ENCODE measurements around the gene CFL1.

Gene CFL1

DNA sequence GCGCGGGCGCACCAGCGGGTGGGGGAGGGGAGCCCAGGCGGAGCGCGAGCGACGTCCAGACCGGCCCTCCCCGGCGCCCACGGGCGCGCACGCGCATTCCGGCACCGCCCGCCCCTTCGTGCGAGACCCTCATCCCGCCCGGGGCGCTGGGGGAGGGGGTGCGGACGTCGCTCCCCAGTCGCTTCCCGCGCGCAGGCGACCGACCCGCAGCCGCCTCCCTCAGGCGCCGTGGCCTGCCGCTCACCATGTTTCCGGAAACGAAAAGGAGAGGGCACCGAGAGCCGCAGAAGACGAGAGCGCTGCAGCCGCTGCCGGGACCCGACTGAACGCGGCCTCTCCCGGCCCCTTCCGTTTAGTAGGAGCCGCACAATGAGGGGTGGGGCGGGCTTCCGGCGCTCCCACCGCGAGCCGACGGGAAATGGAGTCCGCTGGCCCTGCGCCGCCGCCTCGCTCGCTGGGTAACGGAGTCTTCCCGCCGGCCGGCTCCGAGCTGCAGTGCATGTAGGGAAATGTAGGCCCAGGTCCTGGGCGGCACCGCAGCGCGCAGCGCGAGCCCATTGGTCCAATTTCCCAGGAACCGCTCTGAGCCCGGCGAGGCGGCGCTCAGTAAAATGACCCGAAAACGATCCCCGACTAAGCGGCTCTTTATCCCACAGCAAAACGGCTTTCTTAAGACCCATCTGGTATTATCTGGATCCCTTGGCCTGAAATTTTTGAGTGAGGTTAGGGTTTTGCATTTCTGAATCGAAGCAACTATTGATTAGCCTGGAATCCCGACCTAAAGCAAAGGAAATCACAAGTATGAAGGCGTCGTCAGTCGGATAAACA lies at the start of gene CFL1:
Gene CFL1 (minus strand): TSS at position 328 of the 828 bp plus-strand sequence. CDS start 81 bp downstream, at position 247.
- peak within 1 kb of the TSS; percentile 93 for H3K27ac ChIP-seq (ENCODE audit: low read depth, low read length)
- peaks cover 17 to 66% (median 55%) of the 10 kb centered on the region in 5 donors for H3K4me1 ChIP-seq (ENCODE audit: control insufficient read depth in 5 of 5, insufficient read depth in 5 of 5, low read length in 5 of 5)
- peak within 1 kb of the TSS; percentile 63 to 98 (median 93) for H3K9ac ChIP-seq (ENCODE audit: low read length in 5 of 5)
- H3K27me3 ChIP-seq (ENCODE audit: control insufficient read depth in 5 of 5, insufficient read depth in 4 of 5, low read length in 5 of 5): no peaks in the 10 kb centered on the region
- H3K4me3 ChIP-seq (ENCODE audit: low read depth in 1 of 5, low read length in 5 of 5): peak within 1 kb of the TSS; percentile 78 to 97 (median 96)
- peaks cover 0 to 46% (median 45%) of the 10 kb centered on the region in 5 donors for H3K36me3 ChIP-seq (ENCODE audit: control insufficient read depth in 5 of 5, insufficient read depth in 5 of 5, low read length in 5 of 5)
- H3K9me3 ChIP-seq (ENCODE audit: control insufficient read depth in 5 of 5, low read length in 5 of 5): no peaks in the 10 kb centered on the region

DNA sequence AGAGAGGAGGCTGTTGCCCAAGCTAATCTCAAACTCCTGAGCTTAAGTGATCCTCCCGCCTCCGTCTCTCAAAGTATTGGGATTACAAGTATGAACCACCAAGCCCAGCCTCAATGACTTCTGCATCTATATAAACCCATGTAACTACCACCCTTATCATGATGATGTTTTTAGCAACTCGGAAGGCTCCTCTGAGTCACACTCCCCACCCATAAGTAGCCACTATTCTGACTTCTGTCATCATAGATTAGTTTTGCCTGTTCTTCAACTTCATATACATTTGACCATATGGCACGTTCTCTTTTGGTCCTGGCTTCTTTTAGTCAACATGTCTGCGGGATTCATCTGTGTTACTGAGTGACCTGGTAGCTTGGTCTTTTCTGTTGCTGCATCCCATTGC lies 48.6 kb upstream of the CFL1 start:
- Histone ChIP-seq H3K27ac (ENCODE audit: low read depth, low read length) (no peak overlapping the region), H3K9me3 (ENCODE audit: control insufficient read depth in 5 of 5, low read length in 5 of 5) (no peaks in the 10 kb centered on the region), H3K27me3 (ENCODE audit: control insufficient read depth in 5 of 5, insufficient read depth in 4 of 5, low read length in 5 of 5) (peaks cover 0 to 6% (median 4%) of the 10 kb centered on the region in 5 donors), H3K36me3 (ENCODE audit: control insufficient read depth in 5 of 5, insufficient read depth in 5 of 5, low read length in 5 of 5) (no peaks in the 10 kb centered on the region), H3K4me3 (ENCODE audit: low read depth in 1 of 5, low read length in 5 of 5) (no peak overlapping the region), H3K4me1 (ENCODE audit: control insufficient read depth in 5 of 5, insufficient read depth in 5 of 5, low read length in 5 of 5) (peaks cover 0 to 6% (median 5%) of the 10 kb centered on the region in 5 donors), H3K9ac (ENCODE audit: low read length in 5 of 5) (no peak overlapping the region)

DNA sequence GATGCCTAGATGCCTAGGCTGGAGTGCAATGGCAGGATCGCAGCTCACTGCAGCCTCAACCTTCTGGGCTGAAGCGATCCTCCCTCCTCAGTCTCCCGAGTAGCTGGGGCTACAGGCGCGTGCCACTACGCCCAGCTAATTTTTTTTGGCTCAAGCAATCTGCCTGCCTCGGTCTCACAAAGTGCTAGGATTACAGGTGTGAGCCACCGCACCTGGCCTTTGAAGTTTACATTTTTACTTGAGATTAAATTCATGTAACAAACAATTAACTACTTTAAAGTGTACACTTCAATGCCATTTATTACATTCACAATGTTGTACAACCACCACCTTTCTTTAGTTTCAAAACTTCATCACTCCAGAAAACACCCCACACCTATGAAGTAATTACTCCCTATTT lies 45.7 kb upstream of the CFL1 start:
- Histone ChIP-seq H3K4me3 (ENCODE audit: low read depth in 1 of 5, low read length in 5 of 5) (no peak overlapping the region), H3K4me1 (ENCODE audit: control insufficient read depth in 5 of 5, insufficient read depth in 5 of 5, low read length in 5 of 5) (peaks cover 0 to 19% (median 13%) of the 10 kb centered on the region in 5 donors), H3K27me3 (ENCODE audit: control insufficient read depth in 5 of 5, insufficient read depth in 4 of 5, low read length in 5 of 5) (peaks cover 0 to 2% (median 0%) of the 10 kb centered on the region in 5 donors), H3K9me3 (ENCODE audit: control insufficient read depth in 5 of 5, low read length in 5 of 5) (no peaks in the 10 kb centered on the region), H3K36me3 (ENCODE audit: control insufficient read depth in 5 of 5, insufficient read depth in 5 of 5, low read length in 5 of 5) (no peaks in the 10 kb centered on the region), H3K9ac (ENCODE audit: low read length in 5 of 5) (no peak overlapping the region), H3K27ac (ENCODE audit: low read depth, low read length) (no peak overlapping the region)

DNA sequence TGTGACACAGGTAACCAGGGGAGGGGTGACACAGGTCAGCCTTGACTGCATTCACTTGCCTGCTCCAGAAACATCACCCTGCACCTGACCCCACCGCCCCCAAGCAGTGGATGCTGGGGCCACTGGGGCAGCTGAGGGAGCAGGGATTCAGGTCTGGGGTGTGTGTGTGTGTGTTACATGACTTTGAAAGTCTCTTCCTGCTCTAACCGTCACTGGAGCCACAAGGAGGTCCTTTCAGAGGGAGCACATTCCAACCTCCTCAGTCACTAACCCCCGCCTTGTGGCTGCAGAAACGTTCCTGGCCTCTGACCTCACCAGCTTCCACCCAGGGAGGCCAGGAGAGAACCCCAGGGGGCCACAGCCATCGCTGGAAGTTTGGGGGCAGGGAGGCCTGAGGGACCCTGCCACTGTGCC lies 45.1 kb upstream of the CFL1 start:
- Histone ChIP-seq H3K9ac (ENCODE audit: low read length in 5 of 5) (no peak overlapping the region), H3K27ac (ENCODE audit: low read depth, low read length) (no peak overlapping the region), H3K27me3 (ENCODE audit: control insufficient read depth in 5 of 5, insufficient read depth in 4 of 5, low read length in 5 of 5) (peaks cover 0 to 2% (median 0%) of the 10 kb centered on the region in 5 donors), H3K4me1 (ENCODE audit: control insufficient read depth in 5 of 5, insufficient read depth in 5 of 5, low read length in 5 of 5) (peaks cover 0 to 21% (median 14%) of the 10 kb centered on the region in 5 donors), H3K4me3 (ENCODE audit: low read depth in 1 of 5, low read length in 5 of 5) (no peak overlapping the region), H3K9me3 (ENCODE audit: control insufficient read depth in 5 of 5, low read length in 5 of 5) (no peaks in the 10 kb centered on the region), H3K36me3 (ENCODE audit: control insufficient read depth in 5 of 5, insufficient read depth in 5 of 5, low read length in 5 of 5) (no peaks in the 10 kb centered on the region)

DNA sequence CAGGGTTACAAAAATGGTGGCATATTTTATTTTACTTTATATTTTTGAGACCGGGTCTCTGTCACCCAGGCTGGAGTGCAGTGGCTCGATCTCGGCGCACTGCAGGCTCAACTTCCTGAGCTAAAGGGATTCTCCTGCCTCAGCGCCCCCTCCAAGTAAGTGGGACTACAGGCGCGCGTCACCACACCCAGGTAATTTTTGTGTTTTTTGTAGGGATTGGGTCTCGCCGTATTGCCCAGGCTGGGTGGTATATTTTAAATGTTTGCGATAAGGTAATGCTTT lies 42.9 kb upstream of the CFL1 start:
- H3K27ac ChIP-seq (ENCODE audit: low read depth, low read length): no peak overlapping the region
- H3K4me3 ChIP-seq (ENCODE audit: low read depth in 1 of 5, low read length in 5 of 5): peak overlapping the region in 4 of 5 donors; percentile 51 to 82 (median 80)
- no peaks in the 10 kb centered on the region for H3K36me3 ChIP-seq (ENCODE audit: control insufficient read depth in 5 of 5, insufficient read depth in 5 of 5, low read length in 5 of 5)
- H3K27me3 ChIP-seq (ENCODE audit: control insufficient read depth in 5 of 5, insufficient read depth in 4 of 5, low read length in 5 of 5): peaks cover 0 to 2% (median 0%) of the 10 kb centered on the region in 5 donors
- no peak overlapping the region for H3K9ac ChIP-seq (ENCODE audit: low read length in 5 of 5)
- H3K4me1 ChIP-seq (ENCODE audit: control insufficient read depth in 5 of 5, insufficient read depth in 5 of 5, low read length in 5 of 5): peaks cover 0 to 21% (median 14%) of the 10 kb centered on the region in 5 donors
- no peaks in the 10 kb centered on the region for H3K9me3 ChIP-seq (ENCODE audit: control insufficient read depth in 5 of 5, low read length in 5 of 5)

DNA sequence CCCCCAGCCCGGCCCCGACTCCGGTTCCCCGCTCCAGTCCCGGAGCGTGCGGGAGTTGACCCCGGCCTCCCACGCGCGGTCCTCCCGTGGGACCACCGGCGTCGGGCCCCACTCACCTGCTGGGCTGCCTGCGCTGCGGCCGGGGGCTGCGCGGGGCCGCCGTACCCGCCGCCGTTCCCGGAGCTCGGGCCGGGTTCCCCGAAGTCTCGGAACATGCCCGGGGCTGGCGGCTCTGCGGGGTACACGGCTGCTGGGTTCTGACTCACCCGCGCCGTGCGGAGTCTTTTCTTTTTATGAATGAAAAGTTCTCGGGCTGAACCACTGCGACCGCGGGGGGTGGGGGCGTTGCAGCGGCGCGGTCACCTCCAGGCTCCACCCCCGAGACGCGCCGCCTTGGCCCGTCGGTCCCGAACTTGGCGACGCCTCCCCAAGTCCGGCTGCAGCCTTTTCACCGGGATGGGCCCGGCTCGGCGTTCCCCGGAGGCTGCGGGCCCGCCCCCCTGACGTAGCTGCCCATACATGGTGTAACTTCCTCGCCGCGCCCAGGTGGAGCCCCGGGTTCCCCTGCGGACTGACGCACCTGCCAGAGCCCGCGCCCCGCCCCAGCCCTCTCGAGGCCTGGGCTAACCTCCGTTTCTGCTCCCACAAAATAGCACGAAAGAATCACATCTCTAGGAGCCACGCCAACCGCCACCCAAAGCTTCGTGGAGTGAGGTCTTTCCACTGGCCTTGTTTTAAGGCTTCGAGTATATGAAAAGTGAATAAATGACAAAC lies 42.3 kb upstream of the CFL1 start, which contains the start of gene FOSL1:
Gene FOSL1 (minus strand): TSS at position 264 of the 774 bp plus-strand sequence. CDS start 49 bp downstream, at position 215.
- peak within 1 kb of the TSS; percentile 30 for H3K27ac ChIP-seq (ENCODE audit: low read depth, low read length)
- peaks cover 0 to 21% (median 14%) of the 10 kb centered on the region in 5 donors for H3K4me1 ChIP-seq (ENCODE audit: control insufficient read depth in 5 of 5, insufficient read depth in 5 of 5, low read length in 5 of 5)
- peaks cover 0 to 2% (median 0%) of the 10 kb centered on the region in 5 donors for H3K27me3 ChIP-seq (ENCODE audit: control insufficient read depth in 5 of 5, insufficient read depth in 4 of 5, low read length in 5 of 5)
- no peaks in the 10 kb centered on the region for H3K9me3 ChIP-seq (ENCODE audit: control insufficient read depth in 5 of 5, low read length in 5 of 5)
- H3K36me3 ChIP-seq (ENCODE audit: control insufficient read depth in 5 of 5, insufficient read depth in 5 of 5, low read length in 5 of 5): no peaks in the 10 kb centered on the region
- H3K9ac ChIP-seq (ENCODE audit: low read length in 5 of 5): peak within 1 kb of the TSS in 4 of 5 donors; percentile 36 to 87 (median 82)
- H3K4me3 ChIP-seq (ENCODE audit: low read depth in 1 of 5, low read length in 5 of 5): peak within 1 kb of the TSS; percentile 40 to 82 (median 79)

DNA sequence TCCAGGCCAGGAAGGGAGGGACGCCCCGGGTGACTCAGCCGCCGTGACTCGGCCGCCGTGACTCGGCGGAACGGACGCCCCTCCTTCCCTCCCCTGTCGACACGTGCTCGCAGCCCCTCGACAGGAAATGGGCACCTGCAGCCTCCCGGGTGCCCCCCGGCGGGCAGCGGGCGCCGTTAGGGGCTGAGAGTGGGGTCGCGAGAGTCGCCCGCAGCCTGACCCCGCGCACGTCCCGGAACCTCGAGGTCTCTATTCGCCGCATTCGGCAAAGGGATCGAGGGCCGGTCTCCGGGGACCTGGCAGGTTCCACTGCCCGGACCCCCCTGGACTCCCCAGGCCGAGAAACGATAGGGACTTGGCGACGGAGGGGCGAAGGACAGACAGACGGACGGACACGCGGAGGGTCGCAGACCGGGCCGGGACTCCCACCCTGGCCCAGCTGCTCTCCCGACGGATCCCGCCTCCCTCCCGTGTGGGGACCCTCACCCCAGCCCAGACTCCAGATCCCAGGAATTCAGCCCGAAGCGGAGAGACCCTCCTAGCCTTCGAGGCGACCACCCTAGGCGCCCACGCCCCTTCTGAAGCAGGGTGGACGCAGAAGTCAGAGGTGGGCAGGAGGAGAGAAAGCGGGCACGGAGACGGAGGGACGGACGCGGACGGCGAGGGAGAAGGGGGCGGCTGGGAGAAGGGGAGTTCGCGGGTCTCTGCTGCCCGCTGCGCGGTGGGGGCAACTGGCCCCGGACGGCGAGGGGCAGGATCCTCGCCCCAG lies 41.6 kb upstream of the CFL1 start:
- H3K27me3 ChIP-seq (ENCODE audit: control insufficient read depth in 5 of 5, insufficient read depth in 4 of 5, low read length in 5 of 5): peaks cover 0 to 2% (median 0%) of the 10 kb centered on the region in 5 donors
- peak overlapping the region in 4 of 5 donors; percentile 36 to 87 (median 82) for H3K9ac ChIP-seq (ENCODE audit: low read length in 5 of 5)
- H3K36me3 ChIP-seq (ENCODE audit: control insufficient read depth in 5 of 5, insufficient read depth in 5 of 5, low read length in 5 of 5): no peaks in the 10 kb centered on the region
- peaks cover 0 to 21% (median 14%) of the 10 kb centered on the region in 5 donors for H3K4me1 ChIP-seq (ENCODE audit: control insufficient read depth in 5 of 5, insufficient read depth in 5 of 5, low read length in 5 of 5)
- peak overlapping the region; percentile 30 for H3K27ac ChIP-seq (ENCODE audit: low read depth, low read length)
- peak overlapping the region; percentile 40 to 82 (median 79) for H3K4me3 ChIP-seq (ENCODE audit: low read depth in 1 of 5, low read length in 5 of 5)
- no peaks in the 10 kb centered on the region for H3K9me3 ChIP-seq (ENCODE audit: control insufficient read depth in 5 of 5, low read length in 5 of 5)

DNA sequence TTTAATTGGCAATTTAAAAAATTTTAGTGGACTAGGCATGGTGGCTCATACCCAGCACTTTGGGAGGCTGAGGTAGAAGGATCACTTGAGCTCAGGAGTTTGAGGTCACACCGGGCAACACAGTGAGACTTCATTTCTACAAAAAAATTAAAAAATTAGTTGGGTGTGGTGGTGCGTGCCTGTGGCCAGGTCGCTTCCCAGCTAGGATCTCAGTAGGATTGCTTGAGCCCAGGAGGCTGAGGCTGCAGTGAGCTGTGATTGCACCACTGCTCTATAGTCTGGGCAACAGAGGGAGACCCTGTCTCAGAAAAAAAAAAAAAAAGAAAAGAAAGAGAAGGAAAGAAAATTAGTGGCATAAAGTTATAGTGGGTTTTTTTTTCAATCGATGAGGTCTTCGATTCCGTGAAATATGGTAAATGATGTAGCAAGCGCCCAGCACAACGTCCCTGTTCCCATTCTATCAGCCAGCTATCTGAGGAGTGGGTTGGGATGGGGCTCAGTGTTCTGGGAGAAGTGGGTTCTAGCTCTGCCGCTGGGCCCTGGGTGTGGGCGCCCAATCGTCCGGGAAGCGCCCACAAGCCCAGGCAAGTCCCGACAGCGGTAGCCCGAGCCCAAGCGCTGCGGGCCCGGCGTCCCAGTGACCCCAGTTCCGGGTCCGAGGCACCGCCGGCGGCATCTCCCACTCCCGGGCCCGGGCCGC lies 40.8 kb upstream of the CFL1 start:
- Histone ChIP-seq H3K4me1 (ENCODE audit: control insufficient read depth in 5 of 5, insufficient read depth in 5 of 5, low read length in 5 of 5) (peaks cover 1 to 27% (median 19%) of the 10 kb centered on the region in 5 donors), H3K9me3 (ENCODE audit: control insufficient read depth in 5 of 5, low read length in 5 of 5) (no peaks in the 10 kb centered on the region), H3K27me3 (ENCODE audit: control insufficient read depth in 5 of 5, insufficient read depth in 4 of 5, low read length in 5 of 5) (peaks cover 0 to 2% (median 0%) of the 10 kb centered on the region in 5 donors), H3K9ac (ENCODE audit: low read length in 5 of 5) (peak overlapping the region in 3 of 5 donors; percentile 42 to 84 (median 62)), H3K4me3 (ENCODE audit: low read depth in 1 of 5, low read length in 5 of 5) (peak overlapping the region; percentile 40 to 82 (median 79)), H3K36me3 (ENCODE audit: control insufficient read depth in 5 of 5, insufficient read depth in 5 of 5, low read length in 5 of 5) (no peaks in the 10 kb centered on the region), H3K27ac (ENCODE audit: low read depth, low read length) (peak overlapping the region; percentile 30)

DNA sequence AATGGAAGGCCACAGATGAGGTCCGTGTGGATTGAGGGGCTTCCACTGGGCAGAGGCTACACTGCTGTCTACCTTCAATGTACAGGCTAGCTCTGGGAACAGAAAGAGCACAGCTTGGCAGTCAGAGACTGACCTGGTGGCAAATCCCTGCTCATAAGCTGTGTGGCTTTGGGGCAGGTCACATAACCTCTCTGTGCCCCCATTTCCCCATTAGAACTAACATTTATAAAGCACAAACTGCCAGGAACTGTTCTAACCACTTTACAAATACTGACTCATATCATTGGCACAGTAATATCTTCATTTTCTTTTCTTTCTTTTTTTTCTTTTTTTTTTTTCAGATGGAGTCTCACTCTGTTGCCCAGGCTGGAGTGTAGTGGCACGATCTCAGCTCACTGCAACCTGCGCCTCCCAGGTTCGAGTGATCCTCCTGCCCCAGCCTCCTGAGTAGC lies 39.1 kb upstream of the CFL1 start:
- Histone ChIP-seq H3K4me1 (ENCODE audit: control insufficient read depth in 5 of 5, insufficient read depth in 5 of 5, low read length in 5 of 5) (peaks cover 4 to 44% (median 35%) of the 10 kb centered on the region in 5 donors), H3K27me3 (ENCODE audit: control insufficient read depth in 5 of 5, insufficient read depth in 4 of 5, low read length in 5 of 5) (peaks cover 0 to 2% (median 0%) of the 10 kb centered on the region in 5 donors), H3K4me3 (ENCODE audit: low read depth in 1 of 5, low read length in 5 of 5) (no peak overlapping the region), H3K9ac (ENCODE audit: low read length in 5 of 5) (no peak overlapping the region), H3K36me3 (ENCODE audit: control insufficient read depth in 5 of 5, insufficient read depth in 5 of 5, low read length in 5 of 5) (no peaks in the 10 kb centered on the region), H3K27ac (ENCODE audit: low read depth, low read length) (no peak overlapping the region), H3K9me3 (ENCODE audit: control insufficient read depth in 5 of 5, low read length in 5 of 5) (no peaks in the 10 kb centered on the region)
